Effector CD4-positive, alpha-beta T cell (primary cell): ENCODE data around the gene NHLRC4.

Experiments
- DNase-seq: peaks from one replicate; pipeline ENCODE4 v3.0.0-alpha.2; 2020
- total RNA-seq: gene quantifications from one replicate; lab custom pipeline; 2026; lab: John Stamatoyannopoulos, UW

Gene NHLRC4
- total RNA-seq = 3.0 reads per million, percentile 10 among the genes with 10 or more reads in this experiment

- DNase-seq = peak; percentile 21
Observed at GRCh38 chr16:566475-567372, at the start of gene NHLRC4. Gene NHLRC4 (plus strand): TSS chr16:567005. CDS start chr16:568048, 1,043 bp downstream.

- DNase-seq = no peak
Observed at GRCh38 chr16:518858-519257, 47.9 kb upstream of the NHLRC4 start.

- DNase-seq = no peak
Observed at GRCh38 chr16:519425-519824, 47.4 kb upstream of the NHLRC4 start.

- no peak for DNase-seq
Observed at GRCh38 chr16:519841-520687, 46.7 kb upstream of the NHLRC4 start.

- DNase-seq = no peak
Observed at GRCh38 chr16:520847-521246, 46.0 kb upstream of the NHLRC4 start.

GRCh38 chr16:521381-522210 is 45.2 kb upstream of the NHLRC4 start:
- no peak for DNase-seq

- no peak for DNase-seq
Observed at GRCh38 chr16:522320-523096, 44.3 kb upstream of the NHLRC4 start.

- DNase-seq = no peak
Observed at GRCh38 chr16:523097-523741, 43.6 kb upstream of the NHLRC4 start.

GRCh38 chr16:524274-525040 is 42.3 kb upstream of the NHLRC4 start:
- no peak for DNase-seq

- DNase-seq = no peak
Observed at GRCh38 chr16:525123-525519, 41.7 kb upstream of the NHLRC4 start.

- DNase-seq = peak; percentile 17
Observed at GRCh38 chr16:525520-526180, 41.2 kb upstream of the NHLRC4 start.

GRCh38 chr16:526181-527014 is 40.4 kb upstream of the NHLRC4 start:
- no peak for DNase-seq

- DNase-seq = peak; percentile 78
Observed at GRCh38 chr16:527015-527903, 39.5 kb upstream of the NHLRC4 start, which contains the start of gene CAPN15. Gene CAPN15 (plus strand): TSS chr16:527712. CDS start chr16:546839, 19,127 bp downstream.

GRCh38 chr16:528111-529011 is 38.4 kb upstream of the NHLRC4 start:
- DNase-seq = no peak

GRCh38 chr16:529012-529575 is 37.7 kb upstream of the NHLRC4 start:
- DNase-seq = no peak

- DNase-seq = no peak
Observed at GRCh38 chr16:530111-530817, 36.5 kb upstream of the NHLRC4 start.
